ENCODE results near the gene ZNF2.

ZNF2 gene

GRCh38 chr2:95149397-95149984 is 16.1 kb upstream of the ZNF2 start:
- Histone ChIP-seq H3K9ac (ENCODE audit: low read length) (no peak overlapping the region), H2AFZ (ENCODE audit: low read length) (no peak overlapping the region), H3K79me2 (ENCODE audit: insufficient read depth, low read length) (no peaks in the 10 kb centered on the region), H3K4me3 (ENCODE audit: low read depth, low read length, poor library complexity, severe bottlenecking) (no peak overlapping the region), H3K27me3 (ENCODE audit: insufficient read depth, low read length) (no peaks in the 10 kb centered on the region), H3K4me1 (ENCODE audit: insufficient read depth, low read length, severe bottlenecking) (no peaks in the 10 kb centered on the region), H3K9me2 (ENCODE audit: low read depth, low read length) (no peaks in the 10 kb centered on the region), H3F3A (ENCODE audit: insufficient read depth, low read length) (no peaks in the 10 kb centered on the region), H3K27ac (ENCODE audit: low read depth, low read length, poor library complexity, severe bottlenecking) (no peak overlapping the region), H3K36me3 (ENCODE audit: insufficient read depth, low read length) (peaks cover 51% of the 10 kb centered on the region), H4K20me1 (ENCODE audit: insufficient read depth, low read length) (no peaks in the 10 kb centered on the region), H3K9me3 (ENCODE audit: low read length) (peaks cover 52% of the 10 kb centered on the region), H3K4me2 (ENCODE audit: low read length) (no peak overlapping the region)
- TF ChIP-seq EZH2 (IDR thresholded peaks at IDR 0.05; ENCODE audit: borderline replicate concordance, low read length) = no peak
- TF ChIP-seq CTCF (IDR thresholded peaks at IDR 0.05; ENCODE audit: low read length) = no peak

- Histone ChIP-seq H2AFZ (ENCODE audit: low read length) (no peak overlapping the region), H3K9me3 (ENCODE audit: low read length) (peaks cover 4% of the 10 kb centered on the region; the same call in 1 of the 2 replicates), H3K4me2 (ENCODE audit: low read length) (peak overlapping the region; percentile 97), H3K9ac (ENCODE audit: low read length) (peak overlapping the region; percentile 92; the same call in 1 of the 2 replicates), H3K9me2 (ENCODE audit: low read depth, low read length) (no peaks in the 10 kb centered on the region), H3K4me1 (ENCODE audit: insufficient read depth, low read length, severe bottlenecking) (peaks cover 17% of the 10 kb centered on the region), H3K27ac (ENCODE audit: low read depth, low read length, poor library complexity, severe bottlenecking) (no peak overlapping the region), H4K20me1 (ENCODE audit: insufficient read depth, low read length) (no peaks in the 10 kb centered on the region), H3K36me3 (ENCODE audit: insufficient read depth, low read length) (peaks cover 15% of the 10 kb centered on the region), H3F3A (ENCODE audit: insufficient read depth, low read length) (no peaks in the 10 kb centered on the region), H3K4me3 (ENCODE audit: low read depth, low read length, poor library complexity, severe bottlenecking) (peak overlapping the region; percentile 84), H3K79me2 (ENCODE audit: insufficient read depth, low read length) (no peaks in the 10 kb centered on the region), H3K27me3 (ENCODE audit: insufficient read depth, low read length) (no peaks in the 10 kb centered on the region)
- TF ChIP-seq CTCF (IDR thresholded peaks at IDR 0.05; ENCODE audit: low read length) = no peak
Measured at GRCh38 chr2:95158441-95158840, 7.2 kb upstream of the ZNF2 start.

GRCh38 chr2:95158891-95159619 is 6.6 kb upstream of the ZNF2 start:
- Histone ChIP-seq H2AFZ (ENCODE audit: low read length) (0 out of 2 replicates have a peak overlapping the region, but pooled peaks have one; percentile 35), H3K9me2 (ENCODE audit: low read depth, low read length) (no peaks in the 10 kb centered on the region), H3K27ac (ENCODE audit: low read depth, low read length, poor library complexity, severe bottlenecking) (no peak overlapping the region), H3K4me1 (ENCODE audit: insufficient read depth, low read length, severe bottlenecking) (peaks cover 23% of the 10 kb centered on the region), H3K9ac (ENCODE audit: low read length) (peak overlapping the region; percentile 92), H3K27me3 (ENCODE audit: insufficient read depth, low read length) (no peaks in the 10 kb centered on the region), H3K79me2 (ENCODE audit: insufficient read depth, low read length) (no peaks in the 10 kb centered on the region), H3K36me3 (ENCODE audit: insufficient read depth, low read length) (peaks cover 12% of the 10 kb centered on the region), H3K9me3 (ENCODE audit: low read length) (peaks cover 4% of the 10 kb centered on the region; the same call in 1 of the 2 replicates), H4K20me1 (ENCODE audit: insufficient read depth, low read length) (no peaks in the 10 kb centered on the region), H3K4me2 (ENCODE audit: low read length) (peak overlapping the region; percentile 97), H3K4me3 (ENCODE audit: low read depth, low read length, poor library complexity, severe bottlenecking) (peak overlapping the region; percentile 84), H3F3A (ENCODE audit: insufficient read depth, low read length) (no peaks in the 10 kb centered on the region)
- no peak for TF ChIP-seq EZH2 (IDR thresholded peaks at IDR 0.05; ENCODE audit: borderline replicate concordance, low read length)
- TF ChIP-seq CTCF (IDR thresholded peaks at IDR 0.05; ENCODE audit: low read length) = no peak
